Progenitor cell of endocrine pancreas (in vitro differentiated cells): ENCODE data around the gene PLEKHG4B. TPM values are rescaled to one million over a fixed set of nuclear protein-coding genes. Genes with fewer than 3 reads are reported as not detected.

ENCODE experiments used
- DNase-seq: peaks from one replicate; pipeline ENCODE4 v3.0.0; 2021; ENCODE audit warnings: low spot score; ENCODE audit not compliant: unreplicated experiment
- H3K27ac Mint-ChIP-seq: 2 replicates; pipeline ENCODE4 v1.8.0; 2021; ENCODE audit warnings: mild to moderate bottlenecking, moderate library complexity, mixed read lengths
- H3K27me3 Mint-ChIP-seq: 2 replicates; pipeline ENCODE4 v1.8.0; 2021; ENCODE audit warnings: mixed read lengths
- H3K36me3 Mint-ChIP-seq: 2 replicates; pipeline ENCODE4 v1.8.0; 2022; ENCODE audit warnings: mixed read lengths; ENCODE audit not compliant: insufficient read depth
- H3K4me1 Mint-ChIP-seq: 2 replicates; pipeline ENCODE4 v1.8.0; 2021; ENCODE audit warnings: low read depth, mixed read lengths
- H3K4me3 Mint-ChIP-seq: 2 replicates; pipeline ENCODE4 v1.8.0; 2021; ENCODE audit warnings: low read depth, mild to moderate bottlenecking, moderate library complexity, mixed read lengths
- H3K9me3 Mint-ChIP-seq: 2 replicates; pipeline ENCODE4 v1.8.0; 2021; ENCODE audit warnings: low read depth, mixed read lengths
- total RNA-seq: library from RNA; stranded (reverse); gene quantifications from 2 replicates; pipeline ENCODE4 v1.2.1, GENCODE V29; 2021
- TF ChIP-seq, protein P1 (sequence below): fragments of 200-600 bp; sonication (generic); IDR thresholded peaks from one replicate; pipeline ENCODE4 v1.5.0; 2021; ENCODE audit warnings: antibody characterized with exemption, mild to moderate bottlenecking; ENCODE audit not compliant: unreplicated experiment

The PLEKHG4B gene
- total RNA-seq, 1 donor from 2014 or later = 59.5 TPM

- no peak for DNase-seq
- TF ChIP-seq, protein P1, sequence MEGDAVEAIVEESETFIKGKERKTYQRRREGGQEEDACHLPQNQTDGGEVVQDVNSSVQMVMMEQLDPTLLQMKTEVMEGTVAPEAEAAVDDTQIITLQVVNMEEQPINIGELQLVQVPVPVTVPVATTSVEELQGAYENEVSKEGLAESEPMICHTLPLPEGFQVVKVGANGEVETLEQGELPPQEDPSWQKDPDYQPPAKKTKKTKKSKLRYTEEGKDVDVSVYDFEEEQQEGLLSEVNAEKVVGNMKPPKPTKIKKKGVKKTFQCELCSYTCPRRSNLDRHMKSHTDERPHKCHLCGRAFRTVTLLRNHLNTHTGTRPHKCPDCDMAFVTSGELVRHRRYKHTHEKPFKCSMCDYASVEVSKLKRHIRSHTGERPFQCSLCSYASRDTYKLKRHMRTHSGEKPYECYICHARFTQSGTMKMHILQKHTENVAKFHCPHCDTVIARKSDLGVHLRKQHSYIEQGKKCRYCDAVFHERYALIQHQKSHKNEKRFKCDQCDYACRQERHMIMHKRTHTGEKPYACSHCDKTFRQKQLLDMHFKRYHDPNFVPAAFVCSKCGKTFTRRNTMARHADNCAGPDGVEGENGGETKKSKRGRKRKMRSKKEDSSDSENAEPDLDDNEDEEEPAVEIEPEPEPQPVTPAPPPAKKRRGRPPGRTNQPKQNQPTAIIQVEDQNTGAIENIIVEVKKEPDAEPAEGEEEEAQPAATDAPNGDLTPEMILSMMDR = no peak
- Mint-ChIP-seq H3K4me1 (peaks cover 3% of the 10 kb centered on the region), H3K27ac (no peak overlapping the region), H3K27me3 (no peaks in the 10 kb centered on the region), H3K4me3 (no peak overlapping the region), H3K9me3 (peaks cover 3% of the 10 kb centered on the region), H3K36me3 (peaks cover 19% of the 10 kb centered on the region)
Measured at GRCh38 chr5:167982-168660, 76.2 kb downstream of the PLEKHG4B start.

DNA sequence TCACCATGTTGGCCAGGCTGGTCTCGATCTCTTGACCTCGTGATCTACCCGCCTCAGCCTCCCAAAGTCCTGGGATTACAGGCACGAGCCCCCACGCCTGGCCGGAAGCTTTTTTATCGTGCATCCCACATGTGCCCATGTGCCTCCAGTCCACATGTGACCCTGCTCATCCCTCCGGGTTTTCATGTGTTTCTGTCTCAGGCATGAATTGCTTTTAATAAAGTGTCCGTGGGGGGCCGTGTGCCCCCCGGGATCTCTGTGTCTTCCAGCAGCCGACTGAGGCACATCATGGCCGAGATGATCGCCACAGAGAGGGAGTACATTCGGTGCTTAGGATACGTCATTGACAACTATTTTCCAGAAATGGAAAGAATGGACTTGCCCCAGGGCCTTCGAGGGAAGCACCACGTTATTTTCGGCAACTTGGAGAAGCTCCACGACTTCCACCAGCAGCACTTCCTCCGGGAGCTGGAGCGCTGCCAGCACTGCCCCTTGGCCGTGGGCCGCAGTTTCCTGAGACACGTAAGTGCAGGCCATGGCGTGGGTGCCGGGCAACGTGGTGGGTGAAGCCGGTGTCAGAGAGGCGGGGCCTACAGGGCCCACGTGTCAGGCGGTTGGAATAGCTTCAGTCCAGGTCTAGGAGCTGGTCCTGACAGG lies 77.2 kb downstream of the PLEKHG4B start:
- no peak for DNase-seq
- H3K36me3 Mint-ChIP-seq = peaks cover 11% of the 10 kb centered on the region
- H3K4me3 Mint-ChIP-seq = no peak overlapping the region
- TF ChIP-seq, protein P1 = no peak
- peaks cover 3% of the 10 kb centered on the region for H3K4me1 Mint-ChIP-seq
- H3K27me3 Mint-ChIP-seq = no peaks in the 10 kb centered on the region
- peaks cover 1% of the 10 kb centered on the region for H3K9me3 Mint-ChIP-seq
- H3K27ac Mint-ChIP-seq = no peak overlapping the region

DNA sequence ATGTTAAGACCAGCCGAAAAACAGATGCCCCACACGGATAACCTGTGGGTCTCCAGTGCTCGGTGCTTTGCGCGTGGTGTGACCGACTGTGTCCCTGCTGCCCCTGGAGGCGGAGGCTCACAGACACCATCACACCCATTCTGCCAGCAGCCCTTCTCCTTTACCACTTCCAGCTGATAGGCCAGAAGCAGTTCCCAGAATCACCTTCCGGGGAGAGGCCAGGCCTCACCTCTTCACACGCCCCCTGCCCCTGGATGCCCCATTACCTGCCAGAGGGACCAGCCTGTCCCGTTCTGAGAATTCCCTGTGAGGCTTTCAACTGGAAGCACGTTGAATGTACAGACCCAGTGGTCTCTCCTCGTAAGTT lies 77.7 kb downstream of the PLEKHG4B start:
- Mint-ChIP-seq H3K27ac (no peak overlapping the region), H3K9me3 (no peaks in the 10 kb centered on the region), H3K4me1 (peaks cover 3% of the 10 kb centered on the region), H3K4me3 (no peak overlapping the region), H3K36me3 (peaks cover 8% of the 10 kb centered on the region), H3K27me3 (no peaks in the 10 kb centered on the region)
- DNase-seq = no peak
- TF ChIP-seq, protein P1 = no peak

DNA sequence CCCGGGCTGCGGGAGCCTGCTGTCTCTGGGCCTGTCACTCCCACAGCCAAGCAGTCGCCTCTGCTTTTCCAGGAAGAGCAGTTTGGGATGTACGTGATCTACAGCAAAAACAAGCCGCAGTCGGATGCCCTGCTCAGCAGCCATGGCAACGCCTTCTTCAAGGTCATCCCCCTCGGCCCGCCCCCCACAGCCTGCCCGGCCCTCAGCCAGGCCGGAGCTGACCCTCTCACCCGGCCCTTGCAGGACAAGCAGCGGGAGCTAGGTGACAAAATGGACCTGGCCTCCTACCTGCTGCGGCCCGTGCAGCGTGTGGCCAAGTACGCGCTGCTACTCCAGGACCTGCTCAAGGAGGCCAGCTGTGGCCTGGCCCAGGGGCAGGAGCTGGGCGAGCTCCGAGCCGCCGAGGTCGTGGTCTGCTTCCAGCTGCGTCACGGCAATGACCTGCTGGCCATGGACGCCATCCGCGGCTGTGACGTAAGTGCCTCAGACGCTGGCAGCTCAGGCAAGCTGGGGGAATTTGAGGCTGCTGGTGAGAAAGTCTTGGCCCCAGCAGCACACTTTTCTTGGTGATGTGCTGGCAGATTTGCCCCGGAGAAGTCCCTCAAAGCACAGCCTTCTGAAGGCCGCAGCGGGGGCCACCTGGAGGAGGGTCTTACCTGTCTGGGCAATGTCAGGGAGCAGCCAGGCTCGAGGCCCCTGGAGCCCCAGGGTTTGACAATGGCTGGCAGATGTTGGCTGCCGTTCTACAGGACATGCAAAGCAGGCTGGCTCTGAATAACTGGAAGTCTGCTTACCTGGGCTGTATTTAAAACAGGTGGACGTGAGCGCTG lies 79.2 kb downstream of the PLEKHG4B start:
- TF ChIP-seq, protein P1 = no peak
- no peak for DNase-seq
- H3K4me1 Mint-ChIP-seq = peaks cover 3% of the 10 kb centered on the region
- H3K36me3 Mint-ChIP-seq = peaks cover 8% of the 10 kb centered on the region
- H3K4me3 Mint-ChIP-seq = no peak overlapping the region
- no peaks in the 10 kb centered on the region for H3K9me3 Mint-ChIP-seq
- H3K27ac Mint-ChIP-seq = no peak overlapping the region
- no peaks in the 10 kb centered on the region for H3K27me3 Mint-ChIP-seq

- Mint-ChIP-seq H3K27me3 (no peaks in the 10 kb centered on the region), H3K9me3 (no peaks in the 10 kb centered on the region), H3K27ac (no peak overlapping the region), H3K4me1 (peaks cover 3% of the 10 kb centered on the region), H3K4me3 (no peak overlapping the region), H3K36me3 (peaks cover 8% of the 10 kb centered on the region)
- no peak for DNase-seq
- TF ChIP-seq, protein P1 = no peak
Measured at GRCh38 chr5:171801-172331, 79.9 kb downstream of the PLEKHG4B start.
